HepG2 (cell line): ENCODE data around the gene ZNF19. TPM values are rescaled to one million over a fixed set of nuclear protein-coding genes. Genes with fewer than 3 reads are reported as not detected.
A peak's percentile ranks its signal among the peaks of the same experiment; 100 is the strongest.

Source experiments
- ARID3A ChIP-seq: IDR thresholded peaks from 2 replicates; pipeline ENCODE4 v1.6.1; 2012; ENCODE audit warnings: low read depth, low read length, improper control_type of control experiment
- BCLAF1 ChIP-seq: fragments of 450-650 bp; IDR thresholded peaks from 2 replicates; pipeline ENCODE4 v1.6.1; 2017; ENCODE audit warnings: mild to moderate bottlenecking
- HNF1B ChIP-seq: sonication (generic); formaldehyde crosslinking; IDR thresholded peaks from 2 replicates; pipeline ENCODE4 v1.5.1; 2020; ENCODE audit warnings: mild to moderate bottlenecking, moderate library complexity, missing genetic modification reagents
- MEIS2 ChIP-seq: sonication (generic); formaldehyde crosslinking; IDR thresholded peaks from 2 replicates; pipeline ENCODE4 v1.9.0; 2021; ENCODE audit warnings: mild to moderate bottlenecking, missing genetic modification reagents
- NONO ChIP-seq, 2 experiments: fragments of 450-650 bp in 1 of 2; sonication (generic) in 1 of 2; formaldehyde crosslinking in 1 of 2; IDR thresholded peaks in 1 of 2; conservative IDR thresholded peaks in 1 of 2; 2 replicates each; pipeline versions ENCODE4 v1.6.1 to v1.8.0; 2017 to 2022; ENCODE audit warnings: mild to moderate bottlenecking in 1 of 2, missing genetic modification reagents in 1 of 2, moderate library complexity in 1 of 2
- THAP9 ChIP-seq: sonication (generic); formaldehyde crosslinking; IDR thresholded peaks from 2 replicates; pipeline ENCODE4; 2020; ENCODE audit warnings: missing genetic modification reagents, mild to moderate bottlenecking, borderline replicate concordance
- XBP1 ChIP-seq: sonication (generic); formaldehyde crosslinking; IDR thresholded peaks from 2 replicates; pipeline ENCODE4 v1.5.0; 2020; ENCODE audit warnings: missing genetic modification reagents
- ZGPAT ChIP-seq: IDR thresholded peaks from 2 replicates; pipeline ENCODE4 v1.6.1; 2016; ENCODE audit warnings: mild to moderate bottlenecking
- ZNF142 ChIP-seq: sonication (generic); formaldehyde crosslinking; IDR thresholded peaks from 2 replicates; pipeline ENCODE4 v1.4.0; 2020; ENCODE audit warnings: missing genetic modification reagents
- ZNF563 ChIP-seq: sonication (generic); formaldehyde crosslinking; IDR thresholded peaks from 2 replicates; pipeline ENCODE4 v1.8.0; 2022; ENCODE audit warnings: mild to moderate bottlenecking, moderate library complexity, missing genetic modification reagents
- polyA plus RNA-seq, 8 experiments: library from polyadenylated mRNA; depleted of rRNA in 3 of 8; stranded (reverse) in 7 of 8; unstranded in 1 of 8; fragments of >200 nt; fragmentation: Illumina TruSeq in 4 of 8; extraction: Trizol in 4 of 8; gene quantifications; 2 replicates each; pipeline versions ENCODE4 v1.2.1 to v1.2.3, GENCODE V29; 2011 to 2016; ENCODE audit warnings: low read depth in 4 of 8, missing spikeins in 1 of 8, mixed read lengths in 1 of 8; ENCODE audit not compliant: insufficient read depth in 1 of 8
- total RNA-seq, 5 experiments: library from RNA; depleted of rRNA; stranded (reverse); fragments of >200 nt; fragmentation: Illumina TruSeq; extraction: Trizol; gene quantifications; 2 replicates each; pipeline ENCODE4 v1.2.3, GENCODE V29; 2016; ENCODE audit warnings: low read depth in 1 of 5

The ZNF19 gene
- total and polyA plus RNA-seq, 2 of the 13 experiments (the other 11 are each of a cell fraction or from before 2014, with no cell fraction given) = 3.2 to 5.8 TPM

- TF ChIP-seq ZGPAT (CRISPR knock-in tag) (peak; percentile 99), MEIS2 (CRISPR knock-in tag) (peak; percentile 73), HNF1B (CRISPR knock-in tag) (peak; percentile 98), ZNF142 (CRISPR knock-in tag) (peak; percentile 85), THAP9 (CRISPR knock-in tag) (peak; percentile 91), BCLAF1 (no peak), NONO (IDR thresholded peaks at IDR 0.05) (no peak), NONO (CRISPR knock-in tag; conservative IDR thresholded peaks at IDR 0.05) (peak; percentile 96), ZNF563 (CRISPR knock-in tag) (peak; percentile 85), XBP1 (peak; percentile 76), ARID3A (no peak)
Observed at GRCh38 chr16:71426069-71426879, 62.9 kb downstream of the ZNF19 start (continued).
